Measurements from ENCODE around the gene SMAD5.

DNA sequence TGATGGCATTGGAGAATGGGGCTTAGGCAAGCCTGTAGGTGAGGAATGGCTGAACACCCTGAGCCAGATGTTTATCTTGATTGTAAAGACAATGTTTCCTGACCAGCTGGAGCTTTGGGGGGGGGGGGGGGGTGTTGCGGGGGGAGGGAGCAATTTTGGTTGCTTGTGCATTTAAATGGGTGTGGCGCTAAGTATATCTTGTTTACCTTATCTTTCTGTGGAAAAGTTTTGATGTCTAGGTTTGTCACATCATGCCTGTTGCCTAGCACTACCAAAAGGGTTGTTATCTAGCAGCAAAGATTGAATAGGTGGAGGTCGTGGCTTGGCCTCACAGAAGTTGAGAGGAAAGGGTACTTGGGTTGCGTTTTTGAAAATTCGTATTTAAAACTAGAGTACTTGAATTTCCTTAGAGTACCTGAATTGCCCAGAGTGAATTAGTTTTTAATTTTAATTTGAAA is 1.3 kb downstream of the SMAD5 start:
- TF ChIP-seq, protein P1, sequence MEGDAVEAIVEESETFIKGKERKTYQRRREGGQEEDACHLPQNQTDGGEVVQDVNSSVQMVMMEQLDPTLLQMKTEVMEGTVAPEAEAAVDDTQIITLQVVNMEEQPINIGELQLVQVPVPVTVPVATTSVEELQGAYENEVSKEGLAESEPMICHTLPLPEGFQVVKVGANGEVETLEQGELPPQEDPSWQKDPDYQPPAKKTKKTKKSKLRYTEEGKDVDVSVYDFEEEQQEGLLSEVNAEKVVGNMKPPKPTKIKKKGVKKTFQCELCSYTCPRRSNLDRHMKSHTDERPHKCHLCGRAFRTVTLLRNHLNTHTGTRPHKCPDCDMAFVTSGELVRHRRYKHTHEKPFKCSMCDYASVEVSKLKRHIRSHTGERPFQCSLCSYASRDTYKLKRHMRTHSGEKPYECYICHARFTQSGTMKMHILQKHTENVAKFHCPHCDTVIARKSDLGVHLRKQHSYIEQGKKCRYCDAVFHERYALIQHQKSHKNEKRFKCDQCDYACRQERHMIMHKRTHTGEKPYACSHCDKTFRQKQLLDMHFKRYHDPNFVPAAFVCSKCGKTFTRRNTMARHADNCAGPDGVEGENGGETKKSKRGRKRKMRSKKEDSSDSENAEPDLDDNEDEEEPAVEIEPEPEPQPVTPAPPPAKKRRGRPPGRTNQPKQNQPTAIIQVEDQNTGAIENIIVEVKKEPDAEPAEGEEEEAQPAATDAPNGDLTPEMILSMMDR (conservative IDR thresholded peaks at IDR 0.05; ENCODE audit: low read depth, low read length) = no peak
- no peak for TF ChIP-seq POLR2A (IDR thresholded peaks at IDR 0.05; ENCODE audit: low read depth, low read length)
